ENCODE results near the gene WDR18. TPM values are rescaled to one million over a fixed set of nuclear protein-coding genes. Genes with fewer than 3 reads are reported as not detected.

WDR18 gene
- total and polyA plus RNA-seq, 4 donors, result 36.6 to 60.2 (median 45.7) TPM

GRCh38 chr19:960601-960938, 23.6 kb upstream of the WDR18 start:
- no peak overlapping the region for H3K27ac ChIP-seq (ENCODE audit: low read depth in 1 of 2, low read length in 1 of 2)
- TF ChIP-seq CTCF (IDR thresholded peaks at IDR 0.05; ENCODE audit: control extremely low read depth, extremely low read depth), result no peak
- H3K36me3 ChIP-seq (ENCODE audit: control insufficient read depth in 4 of 4, insufficient read depth in 4 of 4, low read length in 4 of 4), result peaks cover 4 to 16% (median 13%) of the 10 kb centered on the region in 4 donors
- peaks cover 0 to 2% (median 0%) of the 10 kb centered on the region in 4 donors for H3K9me3 ChIP-seq (ENCODE audit: control insufficient read depth in 4 of 4, insufficient read depth in 3 of 4, low read length in 3 of 4)
- DNase-seq (no peak), ATAC-seq (ENCODE audit: insufficient read depth, low FRiP score) (no peak)
- no peaks in the 10 kb centered on the region for H3K27me3 ChIP-seq (ENCODE audit: control insufficient read depth in 3 of 3, insufficient read depth in 3 of 3, low read length in 2 of 3)
- WGBS, 2 donors, result 75 to 78% methylated on average over 8 of the region's 8 CpGs
- H3K9ac ChIP-seq (ENCODE audit: insufficient read depth in 1 of 2, low read length in 2 of 2), result no peak overlapping the region
- peaks cover 0 to 32% (median 9%) of the 10 kb centered on the region in 5 donors for H3K4me1 ChIP-seq (ENCODE audit: control insufficient read depth in 5 of 5, insufficient read depth in 5 of 5, low read length in 5 of 5)
- H3K4me3 ChIP-seq, result no peak overlapping the region

GRCh38 chr19:961866-962620, 22.1 kb upstream of the WDR18 start:
- DNase-seq (peak; percentile 46 to 71 (median 66)), ATAC-seq (ENCODE audit: insufficient read depth, low FRiP score) (no peak)
- Histone ChIP-seq H3K27ac (ENCODE audit: low read depth in 1 of 2, low read length in 1 of 2) (no peak overlapping the region), H3K4me1 (ENCODE audit: control insufficient read depth in 5 of 5, insufficient read depth in 5 of 5, low read length in 5 of 5) (peaks cover 0 to 20% (median 6%) of the 10 kb centered on the region in 5 donors), H3K9me3 (ENCODE audit: control insufficient read depth in 4 of 4, insufficient read depth in 3 of 4, low read length in 3 of 4) (peaks cover 0 to 2% (median under 1%) of the 10 kb centered on the region in 4 donors), H3K9ac (ENCODE audit: insufficient read depth in 1 of 2, low read length in 2 of 2) (peak overlapping the region in 1 of 2 donors; percentile 32), H3K4me3 (no peak overlapping the region), H3K36me3 (ENCODE audit: control insufficient read depth in 4 of 4, insufficient read depth in 4 of 4, low read length in 4 of 4) (peaks cover 9 to 24% (median 19%) of the 10 kb centered on the region in 4 donors), H3K27me3 (ENCODE audit: control insufficient read depth in 3 of 3, insufficient read depth in 3 of 3, low read length in 2 of 3) (no peaks in the 10 kb centered on the region)
- no peak for TF ChIP-seq CTCF (IDR thresholded peaks at IDR 0.05; ENCODE audit: control extremely low read depth, extremely low read depth)
- WGBS, 2 donors, result 62 to 79% methylated on average over 14 of the region's 14 CpGs

GRCh38 chr19:962683-963400, 21.3 kb upstream of the WDR18 start:
- no peak for TF ChIP-seq CTCF (IDR thresholded peaks at IDR 0.05; ENCODE audit: control extremely low read depth, extremely low read depth)
- ATAC-seq (ENCODE audit: insufficient read depth, low FRiP score) (no peak), DNase-seq (no peak)
- H3K9me3 ChIP-seq (ENCODE audit: control insufficient read depth in 4 of 4, insufficient read depth in 3 of 4, low read length in 3 of 4), result peaks cover 0 to 2% (median under 1%) of the 10 kb centered on the region in 4 donors
- H3K27me3 ChIP-seq (ENCODE audit: control insufficient read depth in 3 of 3, insufficient read depth in 3 of 3, low read length in 2 of 3), result no peaks in the 10 kb centered on the region
- peaks cover 9 to 29% (median 22%) of the 10 kb centered on the region in 4 donors for H3K36me3 ChIP-seq (ENCODE audit: control insufficient read depth in 4 of 4, insufficient read depth in 4 of 4, low read length in 4 of 4)
- no peak overlapping the region for H3K4me3 ChIP-seq
- H3K27ac ChIP-seq (ENCODE audit: low read depth in 1 of 2, low read length in 1 of 2), result no peak overlapping the region
- H3K9ac ChIP-seq (ENCODE audit: insufficient read depth in 1 of 2, low read length in 2 of 2), result no peak overlapping the region
- 88 to 90% methylated on average over 31 of the region's 31 CpGs for WGBS, 2 donors
- peaks cover 0 to 20% (median 6%) of the 10 kb centered on the region in 5 donors for H3K4me1 ChIP-seq (ENCODE audit: control insufficient read depth in 5 of 5, insufficient read depth in 5 of 5, low read length in 5 of 5)

All from lung (tissue), 12 donors.